Left renal cortex interstitium (tissue), 4 donors: ENCODE results near the gene CTXN2. TPM values are rescaled to one million over a fixed set of nuclear protein-coding genes. Genes with fewer than 3 reads are reported as not detected.

Experiments used
- DNase-seq, 4 donors: peaks; one replicate each; pipeline ENCODE4 v3.0.0-alpha.2; 2013; ENCODE audit warnings: low read depth in 4 of 4, low spot score in 2 of 4, missing footprints in 1 of 4
- polyA plus RNA-seq, 4 donors: library from polyadenylated mRNA; unstranded; fragments of 120-200 nt; gene quantifications; one replicate each; pipeline ENCODE4 v1.2.1, GENCODE V29; 2013; ENCODE audit not compliant: insufficient read length in 4 of 4

CTXN2 gene
- polyA plus RNA-seq, result under 1 TPM in 3 of 4 donors, not detected in 1; 0.10 to 0.11 (median 0.10) TPM

DNA sequence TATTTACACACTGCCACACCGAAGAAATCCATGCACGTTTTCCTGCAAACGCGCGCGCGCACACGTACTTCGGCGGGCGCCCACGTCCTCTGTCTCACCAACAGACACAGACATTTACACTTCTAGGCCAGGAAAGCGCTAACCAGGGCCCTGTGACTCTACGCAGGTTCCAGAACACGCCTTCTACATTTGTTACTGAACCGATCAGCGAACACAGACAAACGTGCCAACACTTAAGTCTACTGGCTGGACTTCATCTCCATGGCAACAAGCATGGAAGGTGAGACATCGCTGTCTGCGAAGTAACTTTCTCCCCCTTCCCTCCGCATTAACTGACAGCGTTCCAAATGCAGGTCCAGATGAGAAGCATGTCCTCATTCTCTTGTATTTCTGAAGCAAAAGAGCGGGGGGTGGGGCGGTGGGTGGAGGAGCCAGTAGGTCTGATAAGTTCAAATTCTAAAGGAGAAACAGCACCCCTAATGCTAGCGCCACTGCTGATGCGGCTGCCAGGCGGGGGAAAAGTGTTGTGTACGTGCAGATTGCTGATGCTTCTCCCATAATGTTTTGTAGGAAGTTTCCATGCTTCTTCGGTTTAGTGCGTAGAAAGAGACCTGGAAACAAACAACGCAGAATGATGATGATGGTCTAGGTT is at the start of gene CTXN2:
Gene CTXN2, plus strand, starts transcription at position 92 of the 652 bp plus-strand sequence. CDS start 9,636 bp downstream, outside the sequence.
- DNase-seq, result no peak

GRCh38 chr15:48143856-48144255 is 47.6 kb upstream of the CTXN2 start:
- DNase-seq, result no peak

GRCh38 chr15:48144889-48145288 is 46.6 kb upstream of the CTXN2 start:
- no peak for DNase-seq

- no peak for DNase-seq
Measured at GRCh38 chr15:48145923-48146322, 45.5 kb upstream of the CTXN2 start.

DNA sequence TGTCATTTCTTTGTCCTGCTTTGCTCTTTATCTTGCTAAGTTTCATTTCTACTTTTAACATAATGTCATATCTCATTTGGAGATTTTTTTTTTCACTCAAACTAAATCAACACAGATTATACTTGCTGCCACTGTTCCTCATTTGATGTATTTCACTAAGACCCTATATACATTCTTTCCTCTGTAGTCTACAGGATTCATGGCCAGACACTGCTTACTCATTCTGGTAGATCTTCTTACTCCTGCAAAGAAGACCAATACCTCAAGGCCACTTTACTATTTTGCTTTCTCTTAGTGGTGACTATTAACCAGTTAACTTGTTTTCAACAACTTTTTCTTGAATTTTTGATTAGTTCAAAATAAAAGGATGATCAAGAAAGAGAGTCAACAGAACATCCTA is 44.1 kb upstream of the CTXN2 start:
- no peak for DNase-seq

GRCh38 chr15:48149858-48150257 is 41.6 kb upstream of the CTXN2 start:
- DNase-seq, result no peak

GRCh38 chr15:48153526-48153925 is 37.9 kb upstream of the CTXN2 start:
- no peak for DNase-seq

DNA sequence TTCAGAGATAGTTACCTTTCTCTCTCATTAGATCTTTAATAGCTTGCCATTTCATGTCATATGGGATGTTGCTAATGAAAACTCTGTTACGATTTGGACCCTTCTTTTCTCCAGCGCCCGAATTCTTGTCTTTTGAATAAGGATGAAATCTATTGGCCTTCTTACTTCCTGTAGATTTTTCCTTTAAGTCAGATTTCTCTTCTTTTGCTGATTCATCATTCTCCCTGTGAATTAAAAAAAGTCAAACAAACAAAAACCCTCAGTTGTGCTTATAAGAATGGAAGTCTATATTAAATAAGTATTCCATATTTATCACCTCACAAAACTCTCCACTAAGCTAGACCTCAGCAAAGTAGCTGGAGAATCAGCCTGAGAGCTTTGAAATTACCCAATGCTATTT is 22.8 kb upstream of the CTXN2 start:
- no peak for DNase-seq

DNA sequence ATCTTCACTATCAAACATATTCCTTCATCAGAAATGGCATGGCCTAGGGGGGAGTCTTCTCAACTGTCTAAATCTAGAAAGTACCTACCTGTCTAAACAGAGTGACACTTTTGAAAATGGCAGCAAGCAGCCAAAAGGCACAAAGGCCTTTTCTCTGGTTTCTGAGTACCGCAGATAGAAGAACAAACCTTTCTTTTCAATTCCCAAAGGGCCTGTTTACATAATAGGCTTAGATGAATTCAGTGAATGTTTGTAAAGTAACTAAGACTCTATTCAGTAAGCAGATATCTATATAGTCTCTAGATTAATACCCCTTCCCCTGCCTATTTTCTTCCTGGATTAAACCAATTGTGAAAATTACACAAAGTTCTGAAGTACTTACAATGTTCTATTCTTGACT is 20.5 kb upstream of the CTXN2 start:
- DNase-seq, result no peak

- DNase-seq, result no peak
Measured at GRCh38 chr15:48175126-48175525, 16.3 kb upstream of the CTXN2 start.

- DNase-seq, result no peak
Measured at GRCh38 chr15:48176112-48176511, 15.4 kb upstream of the CTXN2 start.

GRCh38 chr15:48176957-48177356 is 14.5 kb upstream of the CTXN2 start:
- no peak for DNase-seq

- DNase-seq, result peak in 3 of 4 donors; percentile 49 to 74 (median 57)
Measured at GRCh38 chr15:48177383-48177765, 14.1 kb upstream of the CTXN2 start.

DNA sequence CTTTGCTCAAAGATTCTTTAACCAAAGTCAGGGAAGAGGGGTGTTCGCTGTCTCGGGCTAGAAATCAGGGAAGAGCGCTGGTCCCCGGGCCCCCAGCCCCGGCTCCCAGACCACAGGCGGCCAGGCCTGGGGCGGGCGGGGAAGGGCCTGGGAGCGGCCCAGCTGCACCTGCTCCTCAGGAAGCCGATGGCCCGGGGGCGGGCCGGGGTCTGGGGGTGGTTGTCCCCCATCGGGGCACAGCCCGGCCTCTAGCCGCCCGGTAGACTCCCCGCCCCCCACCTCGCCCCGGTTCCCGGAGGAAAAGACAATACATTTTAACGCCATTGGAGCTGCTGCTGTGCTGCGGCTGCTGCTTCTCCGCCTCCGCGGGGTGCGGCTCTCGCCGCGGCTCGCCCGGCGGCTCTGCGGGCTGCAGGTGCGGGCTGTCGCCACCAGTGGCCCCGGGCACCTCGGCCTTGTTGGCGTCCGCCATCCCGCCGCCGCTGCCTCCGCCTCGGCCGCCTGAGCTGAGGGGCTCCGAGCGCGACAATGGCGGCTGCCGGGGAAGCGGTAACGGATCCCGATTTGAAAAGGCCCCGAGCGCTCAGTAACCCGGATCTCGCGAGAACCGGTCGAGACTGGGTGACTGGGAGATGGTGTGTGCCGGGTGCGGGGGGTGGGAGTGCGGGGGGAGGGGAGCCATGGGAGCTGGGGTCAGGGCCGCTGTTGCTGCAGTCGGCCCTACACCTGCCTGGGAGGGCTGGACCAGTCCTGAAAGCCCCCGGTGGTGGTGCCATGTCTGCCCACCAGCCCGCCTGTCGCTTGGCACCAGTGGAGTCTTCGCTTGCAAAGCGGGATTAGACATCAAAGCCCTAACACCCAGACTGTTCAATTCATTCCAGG is 13.5 kb upstream of the CTXN2 start, which contains the start of gene MYEF2:
Gene MYEF2, minus strand, starts transcription at position 530 of the 882 bp plus-strand sequence. Its CDS starts 58 bp downstream, at position 472.
- DNase-seq, result peak in 3 of 4 donors; percentile 48 to 76 (median 62)

DNA sequence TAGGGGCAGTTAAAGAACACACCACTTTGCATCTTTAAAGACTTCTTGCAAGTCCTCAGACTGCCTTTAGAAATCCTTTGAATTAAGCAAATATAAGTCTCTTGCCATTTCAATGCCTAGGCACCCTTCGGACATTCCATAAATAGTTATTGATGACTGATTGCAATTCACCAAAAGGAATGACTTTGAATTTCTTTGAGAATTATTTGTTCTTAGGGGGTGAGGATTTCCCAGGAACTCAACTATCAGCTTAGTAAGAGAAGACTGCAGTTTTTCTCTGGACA is 12.9 kb upstream of the CTXN2 start:
- no peak for DNase-seq

DNA sequence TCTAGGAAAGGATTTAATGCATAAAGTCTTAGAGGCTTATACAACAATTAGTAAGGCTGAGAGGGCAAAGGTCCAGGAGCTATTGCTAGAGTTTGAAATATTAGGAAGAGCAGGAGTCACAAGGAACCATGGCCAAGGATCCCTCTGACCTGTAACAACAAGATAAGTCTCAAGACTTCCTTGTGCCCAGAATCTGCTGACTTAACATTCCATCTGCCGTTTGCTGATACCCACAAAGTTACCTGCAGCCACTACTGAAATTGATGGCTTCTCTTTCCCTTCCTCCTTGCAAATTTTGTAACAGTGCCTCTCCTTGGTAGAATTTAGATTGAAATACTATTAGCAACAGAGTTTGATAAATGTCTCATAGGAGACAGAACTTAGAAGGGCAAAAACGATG is 8.7 kb upstream of the CTXN2 start:
- DNase-seq, result no peak

- DNase-seq, result no peak
Measured at GRCh38 chr15:48185529-48185928, 5.9 kb upstream of the CTXN2 start.

GRCh38 chr15:48186271-48186670 is 5.2 kb upstream of the CTXN2 start:
- DNase-seq, result no peak

- peak in 3 of 4 donors; percentile 70 to 92 (median 77) for DNase-seq
Measured at GRCh38 chr15:48190932-48191573, 412 bp upstream of the CTXN2 start.

GRCh38 chr15:48202068-48202467 is 10.6 kb downstream of the CTXN2 start:
- DNase-seq, result no peak

- no peak for DNase-seq
Measured at GRCh38 chr15:48205981-48206380, 14.5 kb downstream of the CTXN2 start, which contains the start of gene SLC12A1. Gene SLC12A1 (plus strand): TSS chr15:48206302. CDS start chr15:48207720, 1,418 bp downstream.
